ENCODE results near the gene ANKRA2.
A peak's percentile ranks its signal among the peaks of the same experiment; 100 is the strongest.

Gene ANKRA2

GRCh38 chr5:73591698-73592501 is 26.5 kb upstream of the ANKRA2 start:
- no peaks in the 10 kb centered on the region for H3K27me3 ChIP-seq (ENCODE audit: control insufficient read depth, insufficient read depth, low read length)
- no peaks in the 10 kb centered on the region for H3K4me1 ChIP-seq (ENCODE audit: control insufficient read depth, insufficient read depth, low read length)
- no peaks in the 10 kb centered on the region for H3K36me3 ChIP-seq (ENCODE audit: control insufficient read depth, insufficient read depth, low read length)
- no peaks in the 10 kb centered on the region for H3K9me3 ChIP-seq (ENCODE audit: control insufficient read depth, insufficient read depth, low read length)
- H3K4me3 ChIP-seq (ENCODE audit: low read depth, low read length), result no peak overlapping the region
- no peak overlapping the region for H3K9ac ChIP-seq (ENCODE audit: low read depth, low read length)
- no peak overlapping the region for H3K27ac ChIP-seq (ENCODE audit: low read depth, low read length)

- Histone ChIP-seq H3K4me1 (ENCODE audit: control insufficient read depth, insufficient read depth, low read length) (no peaks in the 10 kb centered on the region), H3K9me3 (ENCODE audit: control insufficient read depth, insufficient read depth, low read length) (no peaks in the 10 kb centered on the region), H3K9ac (ENCODE audit: low read depth, low read length) (no peak overlapping the region), H3K27ac (ENCODE audit: low read depth, low read length) (no peak overlapping the region), H3K27me3 (ENCODE audit: control insufficient read depth, insufficient read depth, low read length) (no peaks in the 10 kb centered on the region), H3K36me3 (ENCODE audit: control insufficient read depth, insufficient read depth, low read length) (no peaks in the 10 kb centered on the region), H3K4me3 (ENCODE audit: low read depth, low read length) (no peak overlapping the region)
Measured at GRCh38 chr5:73591102-73591695, 25.8 kb upstream of the ANKRA2 start.

GRCh38 chr5:73587923-73588322 is 22.5 kb upstream of the ANKRA2 start:
- no peaks in the 10 kb centered on the region for H3K27me3 ChIP-seq (ENCODE audit: control insufficient read depth, insufficient read depth, low read length)
- no peak overlapping the region for H3K27ac ChIP-seq (ENCODE audit: low read depth, low read length)
- no peaks in the 10 kb centered on the region for H3K4me1 ChIP-seq (ENCODE audit: control insufficient read depth, insufficient read depth, low read length)
- H3K36me3 ChIP-seq (ENCODE audit: control insufficient read depth, insufficient read depth, low read length), result 0 out of 2 replicates have a peak, but pooled peaks cover 4% of the 10 kb centered on the region
- no peak overlapping the region for H3K4me3 ChIP-seq (ENCODE audit: low read depth, low read length)
- no peaks in the 10 kb centered on the region for H3K9me3 ChIP-seq (ENCODE audit: control insufficient read depth, insufficient read depth, low read length)
- H3K9ac ChIP-seq (ENCODE audit: low read depth, low read length), result no peak overlapping the region

- H3K4me3 ChIP-seq (ENCODE audit: low read depth, low read length), result no peak overlapping the region
- no peaks in the 10 kb centered on the region for H3K4me1 ChIP-seq (ENCODE audit: control insufficient read depth, insufficient read depth, low read length)
- H3K9ac ChIP-seq (ENCODE audit: low read depth, low read length), result no peak overlapping the region
- no peaks in the 10 kb centered on the region for H3K9me3 ChIP-seq (ENCODE audit: control insufficient read depth, insufficient read depth, low read length)
- H3K27me3 ChIP-seq (ENCODE audit: control insufficient read depth, insufficient read depth, low read length), result no peaks in the 10 kb centered on the region
- H3K36me3 ChIP-seq (ENCODE audit: control insufficient read depth, insufficient read depth, low read length), result peaks cover 57% of the 10 kb centered on the region
- H3K27ac ChIP-seq (ENCODE audit: low read depth, low read length), result no peak overlapping the region
Measured at GRCh38 chr5:73582285-73583145, 17.1 kb upstream of the ANKRA2 start.

GRCh38 chr5:73565969-73566547 is 619 bp upstream of the ANKRA2 start:
- H3K9me3 ChIP-seq (ENCODE audit: control insufficient read depth, insufficient read depth, low read length), result no peaks in the 10 kb centered on the region
- peak overlapping the region; percentile 97 for H3K4me3 ChIP-seq (ENCODE audit: low read depth, low read length)
- peaks cover 37% of the 10 kb centered on the region for H3K36me3 ChIP-seq (ENCODE audit: control insufficient read depth, insufficient read depth, low read length)
- no peaks in the 10 kb centered on the region for H3K27me3 ChIP-seq (ENCODE audit: control insufficient read depth, insufficient read depth, low read length)
- H3K4me1 ChIP-seq (ENCODE audit: control insufficient read depth, insufficient read depth, low read length), result 0 out of 2 replicates have a peak, but pooled peaks cover 4% of the 10 kb centered on the region
- peak overlapping the region; percentile 90 for H3K9ac ChIP-seq (ENCODE audit: low read depth, low read length)
- H3K27ac ChIP-seq (ENCODE audit: low read depth, low read length), result peak overlapping the region; percentile 82

- Histone ChIP-seq H3K9ac (ENCODE audit: low read depth, low read length) (peak overlapping the region; percentile 68), H3K27ac (ENCODE audit: low read depth, low read length) (peak overlapping the region; percentile 80), H3K36me3 (ENCODE audit: control insufficient read depth, insufficient read depth, low read length) (peaks cover 30% of the 10 kb centered on the region), H3K4me3 (ENCODE audit: low read depth, low read length) (peak overlapping the region; percentile 97), H3K27me3 (ENCODE audit: control insufficient read depth, insufficient read depth, low read length) (no peaks in the 10 kb centered on the region), H3K9me3 (ENCODE audit: control insufficient read depth, insufficient read depth, low read length) (no peaks in the 10 kb centered on the region), H3K4me1 (ENCODE audit: control insufficient read depth, insufficient read depth, low read length) (0 out of 2 replicates have a peak, but pooled peaks cover 4% of the 10 kb centered on the region)
Measured at GRCh38 chr5:73564675-73565074, 764 bp downstream of the ANKRA2 start.

- no peaks in the 10 kb centered on the region for H3K27me3 ChIP-seq (ENCODE audit: control insufficient read depth, insufficient read depth, low read length)
- H3K27ac ChIP-seq (ENCODE audit: low read depth, low read length), result no peak overlapping the region
- H3K36me3 ChIP-seq (ENCODE audit: control insufficient read depth, insufficient read depth, low read length), result peaks cover 24% of the 10 kb centered on the region
- H3K9me3 ChIP-seq (ENCODE audit: control insufficient read depth, insufficient read depth, low read length), result no peaks in the 10 kb centered on the region
- no peak overlapping the region for H3K9ac ChIP-seq (ENCODE audit: low read depth, low read length)
- H3K4me1 ChIP-seq (ENCODE audit: control insufficient read depth, insufficient read depth, low read length), result 0 out of 2 replicates have a peak, but pooled peaks cover 4% of the 10 kb centered on the region
- H3K4me3 ChIP-seq (ENCODE audit: low read depth, low read length), result peak overlapping the region; percentile 97
Measured at GRCh38 chr5:73564018-73564417, 1.4 kb downstream of the ANKRA2 start.

- H3K9ac ChIP-seq (ENCODE audit: low read depth, low read length), result no peak overlapping the region
- no peak overlapping the region for H3K4me3 ChIP-seq (ENCODE audit: low read depth, low read length)
- H3K27ac ChIP-seq (ENCODE audit: low read depth, low read length), result no peak overlapping the region
- H3K9me3 ChIP-seq (ENCODE audit: control insufficient read depth, insufficient read depth, low read length), result no peaks in the 10 kb centered on the region
- no peaks in the 10 kb centered on the region for H3K27me3 ChIP-seq (ENCODE audit: control insufficient read depth, insufficient read depth, low read length)
- peaks cover 24% of the 10 kb centered on the region for H3K36me3 ChIP-seq (ENCODE audit: control insufficient read depth, insufficient read depth, low read length)
- no peaks in the 10 kb centered on the region for H3K4me1 ChIP-seq (ENCODE audit: control insufficient read depth, insufficient read depth, low read length)
Measured at GRCh38 chr5:73558950-73559349, 6.5 kb downstream of the ANKRA2 start.

- Histone ChIP-seq H3K4me1 (ENCODE audit: control insufficient read depth, insufficient read depth, low read length) (0 out of 2 replicates have a peak, but pooled peaks cover 3% of the 10 kb centered on the region), H3K27ac (ENCODE audit: low read depth, low read length) (no peak overlapping the region), H3K27me3 (ENCODE audit: control insufficient read depth, insufficient read depth, low read length) (no peaks in the 10 kb centered on the region), H3K36me3 (ENCODE audit: control insufficient read depth, insufficient read depth, low read length) (peaks cover 8% of the 10 kb centered on the region), H3K9ac (ENCODE audit: low read depth, low read length) (no peak overlapping the region), H3K9me3 (ENCODE audit: control insufficient read depth, insufficient read depth, low read length) (no peaks in the 10 kb centered on the region), H3K4me3 (ENCODE audit: low read depth, low read length) (no peak overlapping the region)
Measured at GRCh38 chr5:73552642-73553041, 12.8 kb downstream of the ANKRA2 start.

- Histone ChIP-seq H3K36me3 (ENCODE audit: control insufficient read depth, insufficient read depth, low read length) (peaks cover 8% of the 10 kb centered on the region), H3K4me1 (ENCODE audit: control insufficient read depth, insufficient read depth, low read length) (0 out of 2 replicates have a peak, but pooled peaks cover 3% of the 10 kb centered on the region), H3K9ac (ENCODE audit: low read depth, low read length) (no peak overlapping the region), H3K4me3 (ENCODE audit: low read depth, low read length) (no peak overlapping the region), H3K27me3 (ENCODE audit: control insufficient read depth, insufficient read depth, low read length) (no peaks in the 10 kb centered on the region), H3K9me3 (ENCODE audit: control insufficient read depth, insufficient read depth, low read length) (no peaks in the 10 kb centered on the region), H3K27ac (ENCODE audit: low read depth, low read length) (no peak overlapping the region)
Measured at GRCh38 chr5:73550016-73550415, 15.4 kb downstream of the ANKRA2 start.
